ENCODE measurements around the gene RGPD6.
"Not testable (repeated sequence)": the region's sequence is repeated elsewhere in the genome, so short reads cannot be mapped to it uniquely, and the experiment has no call there.

RGPD6 gene

GRCh38 chr2:110576763-110577416 lies at the start of gene RGPD6:
TSS of gene RGPD6 (minus strand) at chr2:110577222. CDS start at chr2:110577024, 198 bp downstream.
- not testable (repeated sequence) for DNase-seq

GRCh38 chr2:110619326-110619939 lies 42.4 kb upstream of the RGPD6 start:
- not testable (repeated sequence) for DNase-seq

GRCh38 chr2:110613927-110614326 lies 36.9 kb upstream of the RGPD6 start:
- DNase-seq: not testable (repeated sequence)

GRCh38 chr2:110610613-110611250 lies 33.7 kb upstream of the RGPD6 start:
- DNase-seq: not testable (repeated sequence)

- DNase-seq: not testable (repeated sequence)
Observed at GRCh38 chr2:110609843-110610612, 33.0 kb upstream of the RGPD6 start.

GRCh38 chr2:110608788-110609502 lies 31.9 kb upstream of the RGPD6 start:
- DNase-seq: not testable (repeated sequence)

DNA sequence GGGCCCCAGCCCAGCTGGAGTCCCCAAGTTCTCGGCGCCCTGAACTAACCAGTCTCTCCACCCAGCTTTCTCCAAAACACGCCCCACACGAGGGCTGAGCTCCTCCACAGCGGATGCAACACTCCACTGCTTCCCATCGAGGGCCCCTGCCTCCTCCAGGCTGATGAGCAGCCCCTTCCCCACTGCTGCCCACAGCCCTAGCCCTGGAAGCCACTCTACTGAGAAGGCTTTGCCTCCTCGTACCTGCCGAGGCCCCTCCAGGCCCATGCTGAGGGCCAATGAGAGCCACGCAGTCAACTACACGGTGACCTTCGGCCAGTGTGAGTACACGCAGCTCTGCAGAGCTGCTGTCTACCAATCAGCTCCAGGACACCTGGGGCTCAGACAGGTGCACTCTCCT lies 28.0 kb upstream of the RGPD6 start:
- DNase-seq: not testable (repeated sequence)

DNA sequence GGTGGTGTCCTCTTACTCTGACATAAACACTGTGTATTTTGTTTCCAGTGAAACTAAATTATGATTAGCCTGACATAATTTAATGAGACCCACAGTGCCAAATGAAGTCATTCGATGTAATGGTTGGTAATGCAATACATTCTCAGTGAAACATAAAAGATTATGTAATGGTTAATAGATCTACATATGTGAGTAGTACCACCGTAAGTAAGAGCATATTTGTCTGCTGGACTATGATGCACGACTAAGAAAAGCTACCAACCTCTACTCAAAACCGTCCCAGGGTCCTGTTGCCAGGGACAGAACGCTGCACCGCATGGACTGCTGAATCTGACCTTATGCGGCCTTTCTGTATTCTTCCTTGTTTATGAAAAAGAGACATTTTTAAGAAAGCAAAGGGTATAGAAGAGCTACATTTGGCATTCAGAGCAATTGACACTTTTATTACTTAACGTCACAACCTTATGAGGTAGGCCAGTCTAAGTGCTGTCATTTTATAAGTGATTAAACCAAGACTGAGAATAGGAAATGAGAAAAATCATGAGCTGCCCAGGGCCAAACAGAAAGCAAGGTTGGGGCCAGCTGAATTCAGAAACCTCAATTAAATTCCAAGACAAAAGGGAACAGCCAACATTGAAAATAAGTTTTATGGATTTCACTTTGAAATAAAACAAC lies 27.0 kb upstream of the RGPD6 start:
- not testable (repeated sequence) for DNase-seq

GRCh38 chr2:110602139-110602538 lies 25.1 kb upstream of the RGPD6 start:
- not testable (repeated sequence) for DNase-seq

DNA sequence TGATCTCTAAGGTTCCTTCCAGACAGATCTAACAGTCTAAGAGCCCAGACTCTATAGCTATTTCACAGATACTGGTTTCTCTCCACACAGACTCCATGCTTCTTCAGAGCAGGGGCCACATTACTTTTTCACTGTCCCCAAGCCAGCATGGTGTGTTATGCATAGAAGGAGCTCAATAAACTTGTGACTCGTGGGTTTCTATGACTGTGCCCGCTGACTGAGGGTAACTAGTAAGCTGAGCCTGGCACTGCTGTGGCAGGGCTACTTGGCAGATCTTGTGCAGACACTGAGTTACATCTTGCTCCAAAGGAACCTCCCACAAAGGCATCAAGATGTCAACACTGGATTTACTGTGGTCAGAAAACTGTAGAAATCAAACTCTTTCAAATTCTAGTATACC lies 15.0 kb upstream of the RGPD6 start:
- not testable (repeated sequence) for DNase-seq

GRCh38 chr2:110589677-110590330 lies 12.8 kb upstream of the RGPD6 start:
- DNase-seq: not testable (repeated sequence)

- not testable (repeated sequence) for DNase-seq
Observed at GRCh38 chr2:110588520-110588919, 11.5 kb upstream of the RGPD6 start.

DNA sequence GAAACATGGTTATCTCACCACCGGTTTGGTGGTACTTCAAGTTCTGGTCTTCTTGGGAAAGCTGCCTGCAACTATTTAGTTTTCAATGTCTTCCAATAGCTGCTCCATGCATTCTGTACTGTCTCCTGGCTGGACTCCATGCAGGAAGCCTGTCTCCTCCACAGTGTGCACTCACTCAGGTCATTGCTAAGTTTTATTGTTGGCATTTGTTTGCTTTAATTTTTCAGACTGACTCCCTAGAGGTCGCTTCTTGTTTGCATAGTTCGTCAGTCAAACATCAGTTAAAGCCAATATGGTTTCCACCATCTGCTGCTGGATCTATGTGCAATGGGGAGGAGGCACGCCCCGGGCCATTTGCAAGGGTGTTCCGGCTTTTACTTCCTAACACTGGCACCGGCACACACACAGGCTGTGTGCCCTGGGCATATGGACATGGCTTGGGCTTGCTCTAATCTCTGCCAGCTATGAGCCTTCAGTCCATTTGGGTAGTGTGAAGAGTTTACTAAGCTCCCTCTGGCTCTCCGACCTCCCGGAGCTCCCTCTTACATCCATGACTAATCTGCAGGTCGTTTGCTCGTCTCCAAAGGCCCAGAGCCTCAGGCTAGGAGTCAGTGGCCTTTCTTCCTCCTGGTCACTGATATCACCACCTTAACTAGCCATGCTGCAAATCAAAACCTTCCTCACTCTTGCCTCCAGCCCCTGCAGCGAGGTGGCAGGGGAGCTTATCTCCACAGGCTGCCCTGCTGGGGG lies 2.4 kb upstream of the RGPD6 start:
- not testable (repeated sequence) for DNase-seq

GRCh38 chr2:110578429-110578828 lies 1.4 kb upstream of the RGPD6 start:
- DNase-seq: not testable (repeated sequence)

DNA sequence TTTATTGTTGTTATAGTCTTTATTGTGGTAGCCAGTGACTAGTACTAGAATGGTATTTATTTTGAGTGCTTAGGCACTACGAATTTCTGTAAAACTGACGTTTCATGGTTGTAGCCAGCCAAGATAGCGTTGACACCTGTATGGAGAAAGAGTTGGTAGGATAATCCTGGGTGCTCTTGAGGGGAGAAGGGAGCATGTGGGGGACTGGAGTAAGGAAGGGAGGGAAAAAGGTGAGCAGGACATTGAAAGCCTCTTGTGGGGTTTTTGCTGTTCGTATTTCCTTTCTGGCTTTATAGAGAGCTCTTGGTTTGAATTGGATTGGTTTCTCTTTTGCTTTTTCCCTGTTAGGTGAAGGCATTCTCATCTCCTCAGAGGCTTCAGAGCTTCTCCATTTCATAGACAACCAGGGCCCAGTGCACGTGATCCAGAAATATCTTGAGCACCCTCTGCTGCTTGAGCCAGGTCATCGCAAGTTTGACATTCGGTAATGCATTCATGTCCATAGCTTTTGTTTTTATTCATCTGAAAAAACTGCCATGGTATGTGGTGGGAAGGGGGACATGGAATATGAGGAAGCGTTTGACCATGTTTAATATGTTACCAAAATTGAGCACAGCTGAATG lies 77.2 kb downstream of the RGPD6 start:
- not testable (repeated sequence) for DNase-seq

GRCh38 chr2:110496027-110496426 lies 81.0 kb downstream of the RGPD6 start:
- DNase-seq: not testable (repeated sequence)

GRCh38 chr2:110494488-110494887 lies 82.5 kb downstream of the RGPD6 start:
- DNase-seq: not testable (repeated sequence)

DNA sequence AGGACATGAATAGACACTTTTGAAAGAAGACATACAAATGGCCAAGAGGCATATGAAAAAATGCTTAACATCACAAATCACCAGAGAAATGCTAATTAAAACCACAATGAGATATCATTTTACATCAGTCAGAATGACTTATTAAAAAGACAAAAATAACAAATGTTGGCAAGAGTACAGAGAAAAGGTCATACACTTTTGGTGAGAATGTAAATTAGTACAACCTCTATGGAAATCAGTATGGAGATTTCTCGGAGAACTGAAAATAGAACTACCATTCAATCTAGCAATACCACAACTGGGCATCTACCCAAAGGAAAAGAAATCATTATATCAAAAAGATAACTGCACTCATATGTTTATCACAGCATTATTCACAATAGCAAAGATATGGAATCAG lies 88.0 kb downstream of the RGPD6 start:
- DNase-seq: not testable (repeated sequence)

- DNase-seq: not testable (repeated sequence)
Observed at GRCh38 chr2:110482697-110483096, 94.3 kb downstream of the RGPD6 start.

DNA sequence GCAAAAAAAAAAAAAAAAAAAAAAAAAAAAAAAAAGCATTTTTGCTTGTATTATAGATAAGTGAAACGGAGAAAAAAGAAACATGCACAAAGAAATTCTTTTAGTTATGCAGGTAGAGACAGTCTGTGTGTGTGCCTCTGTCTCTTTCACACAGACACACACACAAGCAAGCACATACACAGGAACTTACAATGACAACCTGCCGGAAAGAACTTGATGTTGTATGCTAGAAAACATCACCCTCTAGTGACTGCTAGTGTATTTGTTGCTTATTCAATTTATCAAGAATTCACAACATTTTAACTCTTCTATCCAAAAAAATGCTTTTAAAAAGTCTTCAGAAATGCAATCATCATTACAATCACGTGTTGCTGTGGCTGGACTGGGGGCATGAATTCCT lies 95.8 kb downstream of the RGPD6 start:
- DNase-seq: not testable (repeated sequence)
